NT2/D1 (cell line): ENCODE measurements around the gene CCDC69.

Experiments used
- SUZ12 ChIP-seq: IDR thresholded peaks from 2 replicates; pipeline ENCODE4 v1.6.1; 2011; ENCODE audit not compliant: insufficient read length, insufficient read depth; ENCODE audit errors: extremely low read depth
- YY1 ChIP-seq: IDR thresholded peaks from 2 replicates; pipeline ENCODE4 v1.6.1; 2011; ENCODE audit not compliant: insufficient read length, insufficient read depth
- ZNF274 ChIP-seq: IDR thresholded peaks from 2 replicates; pipeline ENCODE4 v1.6.1; 2011; ENCODE audit warnings: mild to moderate bottlenecking, low read depth, low read length

GRCh38 chr5:151200913-151201595, 22.8 kb downstream of the CCDC69 start:
- no peak for TF ChIP-seq SUZ12
- no peak for TF ChIP-seq YY1
- TF ChIP-seq ZNF274: no peak
